ENCODE measurements around the gene HGF. TPM values are rescaled to one million over a fixed set of nuclear protein-coding genes. Genes with fewer than 3 reads are reported as not detected.
A peak's percentile ranks its signal among the peaks of the same experiment; 100 is the strongest.

HGF gene
- total and polyA plus RNA-seq, 10 of the 15 experiments (the other 5 are each of a cell fraction or from before 2014, with no cell fraction given), result 0.10 to 1.7 (median 0.99) TPM

- no peak for ATAC-seq
These were observed 20.3 kb upstream of the HGF start for GRCh38 chr7:81790120-81790500.

More at GRCh38 chr7:81790120-81790500, 20.3 kb upstream of the HGF start:
- Histone ChIP-seq H3K4me2 (ENCODE audit: control insufficient read depth, insufficient read depth) (no peak overlapping the region), H2AFZ (ENCODE audit: control insufficient read depth, low read depth, low read length) (no peak overlapping the region), H3K27ac (ENCODE audit: control insufficient read depth, insufficient read depth) (no peak overlapping the region), H3K4me3 (no peak overlapping the region), H4K20me1 (ENCODE audit: control insufficient read depth, insufficient read depth) (no peaks in the 10 kb centered on the region), H3K36me3 (ENCODE audit: control insufficient read depth in 2 of 2, insufficient read depth in 2 of 2, low read length in 1 of 2) (no peaks in the 10 kb centered on the region), H3K4me1 (ENCODE audit: control insufficient read depth, insufficient read depth, low read length) (no peaks in the 10 kb centered on the region), H3K79me2 (ENCODE audit: control insufficient read depth, insufficient read depth, low read length) (no peaks in the 10 kb centered on the region), H3K27me3 (replicated peaks in 1 of 2; ENCODE audit: control insufficient read depth in 2 of 2, insufficient read depth in 2 of 2, low read length in 1 of 2) (no peaks in the 10 kb centered on the region), H3K9ac (ENCODE audit: control insufficient read depth, insufficient read depth, low read length) (no peak overlapping the region), H3K9me3 (replicated peaks; ENCODE audit: control insufficient read depth, insufficient read depth, low read length) (no peaks in the 10 kb centered on the region)
- FAIRE-seq (no peak), DNase-seq (ENCODE audit: low read depth, low spot score) (no peak)
- ChIA-PET SMC1A (ENCODE audit: uncharacterized antibody, unreplicated experiment) (interaction anchor here (0.9 to 1.7 kb wide), 8 partner anchors 13 to 270 kb away, joined by 3 to 6 read pairs (median 3); no protein-coding TSS in a partner anchor), CTCF (interaction anchor here (2.0 kb wide), 1 partner anchor 12 kb away, joined by 10 read pairs; no protein-coding TSS in a partner anchor), RAD21 (ENCODE audit: unreplicated experiment) (interaction anchor here (1.8 kb wide), 1 partner anchor 291 kb away, joined by 4 read pairs; no protein-coding TSS in a partner anchor), POLR2A (no interaction called here)
- intact Hi-C loops (cut with micrococcal nuclease; ENCODE audit: unreplicated experiment) (loop anchor here (5.0 kb wide), 1 partner anchor 82 kb away; no protein-coding TSS in a partner anchor), in situ Hi-C loops (cut with MboI) (no loop called here)
- TF ChIP-seq PKNOX1 (IDR thresholded peaks at IDR 0.05), result peak; percentile 39; the same call in 1 of the 2 replicates
- TF ChIP-seq, protein P1, sequence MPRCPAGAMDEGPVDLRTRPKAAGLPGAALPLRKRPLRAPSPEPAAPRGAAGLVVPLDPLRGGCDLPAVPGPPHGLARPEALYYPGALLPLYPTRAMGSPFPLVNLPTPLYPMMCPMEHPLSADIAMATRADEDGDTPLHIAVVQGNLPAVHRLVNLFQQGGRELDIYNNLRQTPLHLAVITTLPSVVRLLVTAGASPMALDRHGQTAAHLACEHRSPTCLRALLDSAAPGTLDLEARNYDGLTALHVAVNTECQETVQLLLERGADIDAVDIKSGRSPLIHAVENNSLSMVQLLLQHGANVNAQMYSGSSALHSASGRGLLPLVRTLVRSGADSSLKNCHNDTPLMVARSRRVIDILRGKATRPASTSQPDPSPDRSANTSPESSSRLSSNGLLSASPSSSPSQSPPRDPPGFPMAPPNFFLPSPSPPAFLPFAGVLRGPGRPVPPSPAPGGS (IDR thresholded peaks at IDR 0.05; ENCODE audit: borderline replicate concordance, insufficient read depth, low read depth, low read length, poor library complexity, severe bottlenecking), result no peak
- no peak for TF ChIP-seq KDM1A (IDR thresholded peaks at IDR 0.05; ENCODE audit: borderline replicate concordance)
- TF ChIP-seq HCFC1 (IDR thresholded peaks at IDR 0.05; ENCODE audit: low read length), result no peak
- no peak for TF ChIP-seq POLR2AphosphoS5 (IDR thresholded peaks at IDR 0.05; ENCODE audit: low read length)
- WGBS (ENCODE audit: insufficient coverage, insufficient replicate concordance, low lambda C conversion rate, missing lambda C conversion rate), result 7% methylated on average over 2 of the region's 2 CpGs
- BruUV-seq (replicated peaks), result no TSS peak

All from GM12878 (cell line).